AG10803 (cell line): ENCODE measurements around the gene KLHL12.

Experiments used
- DNase-seq: peaks from one replicate; pipeline ENCODE4 v3.0.0; 2010; ENCODE audit warnings: low read depth
- H3K4me3 ChIP-seq: 2 replicates; pipeline ENCODE4 v1.5.1; 2011; ENCODE audit warnings: mild to moderate bottlenecking, low read length, control low read depth
- CTCF ChIP-seq: conservative IDR thresholded peaks from 2 replicates; pipeline ENCODE4 v1.5.1; 2011; ENCODE audit warnings: mild to moderate bottlenecking, low read length, control low read depth, inconsistent platforms

Gene KLHL12

GRCh38 chr1:202926581-202927491 is at the start of gene KLHL12:
Gene KLHL12, minus strand, starts transcription at chr1:202927234. Its CDS starts 2,072 bp downstream, at chr1:202925162.
- peak; percentile 57 for TF ChIP-seq CTCF
- peak; percentile 95 for DNase-seq
- H3K4me3 ChIP-seq, result peak within 1 kb of the TSS; percentile 98

GRCh38 chr1:202976633-202977032 is 49.6 kb upstream of the KLHL12 start:
- no peak for TF ChIP-seq CTCF
- DNase-seq, result no peak
- H3K4me3 ChIP-seq, result no peak overlapping the region

- DNase-seq, result no peak
- no peak overlapping the region for H3K4me3 ChIP-seq
- TF ChIP-seq CTCF, result no peak
Measured at GRCh38 chr1:202974856-202975255, 47.8 kb upstream of the KLHL12 start.

GRCh38 chr1:202972046-202972445 is 45.0 kb upstream of the KLHL12 start:
- DNase-seq, result no peak
- TF ChIP-seq CTCF, result no peak
- no peak overlapping the region for H3K4me3 ChIP-seq

- TF ChIP-seq CTCF, result peak; percentile 92
- no peak overlapping the region for H3K4me3 ChIP-seq
- peak; percentile 65 for DNase-seq
Measured at GRCh38 chr1:202968895-202969295, 41.9 kb upstream of the KLHL12 start.

- no peak overlapping the region for H3K4me3 ChIP-seq
- TF ChIP-seq CTCF, result no peak
- DNase-seq, result no peak
Measured at GRCh38 chr1:202968351-202968750, 41.3 kb upstream of the KLHL12 start.

GRCh38 chr1:202967684-202968281 is 40.7 kb upstream of the KLHL12 start:
- no peak for TF ChIP-seq CTCF
- H3K4me3 ChIP-seq, result peak overlapping the region; percentile 64
- no peak for DNase-seq
